HepG2 (cell line): ENCODE measurements around the gene TMEM151A. TPM values are rescaled to one million over a fixed set of nuclear protein-coding genes. Genes with fewer than 3 reads are reported as not detected.

Experiments used
- ARID5B ChIP-seq: IDR thresholded peaks from 2 replicates; pipeline ENCODE4 v1.4.0; 2020; ENCODE audit warnings: mild to moderate bottlenecking, missing genetic modification reagents
- ELK4 ChIP-seq: sonication (generic); formaldehyde crosslinking; IDR thresholded peaks from 2 replicates; pipeline ENCODE4 v1.9.0; 2021; ENCODE audit warnings: missing genetic modification reagents, borderline replicate concordance
- FOXP4 ChIP-seq: sonication (generic); formaldehyde crosslinking; IDR thresholded peaks from 2 replicates; pipeline ENCODE4 v1.4.0; 2020; ENCODE audit warnings: missing genetic modification reagents
- KDM1A ChIP-seq: IDR thresholded peaks from 2 replicates; pipeline ENCODE4 v1.6.1; 2016; ENCODE audit warnings: missing compliant biosample characterization
- MXD3 ChIP-seq: IDR thresholded peaks from 2 replicates; pipeline ENCODE4 v1.6.1; 2016; ENCODE audit warnings: mild to moderate bottlenecking, missing biosample characterization, missing genetic modification reagents
- PHF21A ChIP-seq: sonication (generic); formaldehyde crosslinking; IDR thresholded peaks from 2 replicates; pipeline ENCODE4 v1.5.0; 2020; ENCODE audit warnings: mild to moderate bottlenecking, missing genetic modification reagents
- POGZ ChIP-seq: sonication (generic); formaldehyde crosslinking; IDR thresholded peaks from 2 replicates; pipeline ENCODE4 v1.4.0; 2020; ENCODE audit warnings: mild to moderate bottlenecking, missing genetic modification reagents
- POLR2AphosphoS2 ChIP-seq: IDR thresholded peaks from 2 replicates; pipeline ENCODE4 v1.6.1; 2011; ENCODE audit warnings: low read depth, low read length, improper control_type of control experiment
- SP2 ChIP-seq: sonication (generic); formaldehyde crosslinking; IDR thresholded peaks from 2 replicates; pipeline ENCODE4 v1.5.1; 2020; ENCODE audit warnings: mild to moderate bottlenecking, missing genetic modification reagents
- TFE3 ChIP-seq: IDR thresholded peaks from 2 replicates; pipeline ENCODE4 v1.6.1; 2016
- ZHX1 ChIP-seq: sonication (generic); formaldehyde crosslinking; IDR thresholded peaks from 2 replicates; pipeline ENCODE4 v1.8.1; 2022; ENCODE audit warnings: low read depth, mild to moderate bottlenecking, missing genetic modification reagents
- ZKSCAN8 ChIP-seq: IDR thresholded peaks from 2 replicates; pipeline ENCODE4 v1.6.1; 2016; ENCODE audit warnings: borderline replicate concordance, missing genetic modification reagents, missing compliant biosample characterization
- ZNF136 ChIP-seq: sonication (generic); formaldehyde crosslinking; IDR thresholded peaks from 2 replicates; pipeline ENCODE4 v1.8.1; 2022; ENCODE audit warnings: low read depth, mild to moderate bottlenecking, moderate library complexity, missing genetic modification reagents
- ZNF577 ChIP-seq: sonication (generic); formaldehyde crosslinking; IDR thresholded peaks from 2 replicates; pipeline ENCODE4 v1.4.0; 2020; ENCODE audit warnings: mild to moderate bottlenecking, low read depth, missing genetic modification reagents, borderline replicate concordance
- ZNF878 ChIP-seq: sonication (generic); formaldehyde crosslinking; IDR thresholded peaks from 2 replicates; pipeline ENCODE4 v1.8.1; 2023; ENCODE audit warnings: mild to moderate bottlenecking, missing genetic modification reagents, moderate library complexity
- ZNF891 ChIP-seq: sonication (generic); formaldehyde crosslinking; IDR thresholded peaks from 2 replicates; pipeline ENCODE4 v1.5.0; 2020; ENCODE audit warnings: mild to moderate bottlenecking, missing genetic modification reagents
- polyA plus RNA-seq, 8 experiments: library from polyadenylated mRNA; depleted of rRNA in 3 of 8; stranded (reverse) in 7 of 8; unstranded in 1 of 8; fragments of >200 nt; fragmentation: Illumina TruSeq in 4 of 8; extraction: Trizol in 4 of 8; gene quantifications; 2 replicates each; pipeline versions ENCODE4 v1.2.1 to v1.2.3, GENCODE V29; 2011 to 2016; ENCODE audit warnings: low read depth in 4 of 8, missing spikeins in 1 of 8, mixed read lengths in 1 of 8; ENCODE audit not compliant: insufficient read depth in 1 of 8
- total RNA-seq, 5 experiments: library from RNA; depleted of rRNA; stranded (reverse); fragments of >200 nt; fragmentation: Illumina TruSeq; extraction: Trizol; gene quantifications; 2 replicates each; pipeline ENCODE4 v1.2.3, GENCODE V29; 2016; ENCODE audit warnings: low read depth in 1 of 5

Gene TMEM151A
- total and polyA plus RNA-seq, 2 of the 13 experiments (the other 11 are each of a cell fraction or from before 2014, with no cell fraction given) = 0.18 to 0.33 TPM

- TF ChIP-seq MXD3 (CRISPR knock-in tag) (peak; percentile 56), PHF21A (peak; percentile 89), ZNF136 (no peak), SP2 (CRISPR knock-in tag) (peak; percentile 43), ZKSCAN8 (CRISPR knock-in tag) (0 out of 2 replicates have a peak, but pooled peaks have one; percentile 71), POGZ (CRISPR knock-in tag) (peak; percentile 62), KDM1A (CRISPR knock-in tag) (no peak), ZNF891 (CRISPR knock-in tag) (peak; percentile 89), ARID5B (CRISPR knock-in tag) (peak; percentile 72), ZNF878 (CRISPR knock-in tag) (0 out of 2 replicates have a peak, but pooled peaks have one; percentile 36), FOXP4 (peak; percentile 60), ZHX1 (CRISPR knock-in tag) (no peak), ELK4 (CRISPR knock-in tag) (no peak), TFE3 (peak; percentile 79; the same call in 1 of the 2 replicates), POLR2AphosphoS2 (no peak), ZNF577 (no peak)
These were observed 44.8 kb downstream of the TMEM151A start, which contains the start of gene RIN1 (continued) for GRCh38 chr11:66336234-66337102.
